Neural progenitor cell (in vitro differentiated cells): Measurements from ENCODE around the gene DHX35.

Experiments
- CTCF ChIP-seq: fragments of 200-600 bp; sonication (generic); IDR thresholded peaks from 2 replicates; pipeline ENCODE4 v1.5.1; 2017; ENCODE audit warnings: antibody characterized with exemption, mild to moderate bottlenecking
- EZH2 ChIP-seq: fragments of 200-600 bp; sonication (generic); IDR thresholded peaks from 2 replicates; pipeline ENCODE4 v1.6.1; 2017; ENCODE audit warnings: antibody characterized with exemption, mild to moderate bottlenecking, moderate library complexity
- EZH2phosphoT487 ChIP-seq: fragments of 200-600 bp; sonication (generic); IDR thresholded peaks from 2 replicates; pipeline ENCODE4 v1.6.1; 2017; ENCODE audit warnings: antibody characterized with exemption

GRCh38 chr20:38999965-39000910 lies 38.1 kb downstream of the DHX35 start:
- TF ChIP-seq CTCF (no peak), EZH2 (no peak), EZH2phosphoT487 (no peak)
